NCI-H2171 treated with DMSO at 0.1 percent for 48 hours (cell line): ENCODE measurements around the gene ERN1.

Experiments
- DNase-seq: peaks from one replicate; lab custom pipeline; 2025; lab: John Stamatoyannopoulos, UW

The ERN1 gene

GRCh38 chr17:64084086-64084939 lies 45.6 kb downstream of the ERN1 start:
- DNase-seq: no peak

GRCh38 chr17:64083563-64084085 lies 46.3 kb downstream of the ERN1 start:
- no peak for DNase-seq

GRCh38 chr17:64083093-64083492 lies 46.9 kb downstream of the ERN1 start:
- no peak for DNase-seq

GRCh38 chr17:64081802-64082799 lies 47.8 kb downstream of the ERN1 start:
- peak; percentile 92 for DNase-seq

GRCh38 chr17:64080174-64080618 lies 49.7 kb downstream of the ERN1 start:
- no peak for DNase-seq

- no peak for DNase-seq
Observed at GRCh38 chr17:64077379-64077778, 52.6 kb downstream of the ERN1 start.

- DNase-seq: no peak
Observed at GRCh38 chr17:64075913-64076312, 54.0 kb downstream of the ERN1 start.

GRCh38 chr17:64074704-64075426 lies 55.1 kb downstream of the ERN1 start:
- no peak for DNase-seq

GRCh38 chr17:64073771-64074703 lies 55.9 kb downstream of the ERN1 start:
- DNase-seq: no peak

- no peak for DNase-seq
Observed at GRCh38 chr17:64071111-64071510, 58.8 kb downstream of the ERN1 start.

- DNase-seq: no peak
Observed at GRCh38 chr17:64070213-64070612, 59.7 kb downstream of the ERN1 start.

GRCh38 chr17:64069143-64069542 lies 60.8 kb downstream of the ERN1 start:
- DNase-seq: no peak

GRCh38 chr17:64067657-64068056 lies 62.3 kb downstream of the ERN1 start:
- DNase-seq: no peak

GRCh38 chr17:64066716-64067115 lies 63.2 kb downstream of the ERN1 start:
- no peak for DNase-seq

- DNase-seq: no peak
Observed at GRCh38 chr17:64065161-64065560, 64.8 kb downstream of the ERN1 start.

- DNase-seq: no peak
Observed at GRCh38 chr17:64064331-64064730, 65.6 kb downstream of the ERN1 start.

- no peak for DNase-seq
Observed at GRCh38 chr17:64063766-64064224, 66.1 kb downstream of the ERN1 start.

GRCh38 chr17:64063088-64063487 lies 66.9 kb downstream of the ERN1 start:
- DNase-seq: no peak

- DNase-seq: no peak
Observed at GRCh38 chr17:64061178-64061898, 68.6 kb downstream of the ERN1 start.

- no peak for DNase-seq
Observed at GRCh38 chr17:64060331-64060730, 69.6 kb downstream of the ERN1 start.
